Subcutaneous adipose tissue (tissue), 4 donors: ENCODE data around the gene DAZAP1. TPM values are rescaled to one million over a fixed set of nuclear protein-coding genes. Genes with fewer than 3 reads are reported as not detected.

Experiments used
- total RNA-seq, 4 donors: library from RNA; depleted of rRNA; stranded (reverse); fragments of >200 nt; gene quantifications; one replicate each; pipeline ENCODE4 v1.1.0, GENCODE V29; 2016
- TF ChIP-seq, protein P1 (sequence below): fragments of 450-650 bp; IDR thresholded peaks from one replicate; pipeline ENCODE4 v1.5.1; 2016; ENCODE audit warnings: low read depth, mild to moderate bottlenecking, control low read depth, antibody characterized with exemption, moderate library complexity

Gene DAZAP1
- total RNA-seq, 4 donors from 2014 or later, result 25.8 to 46.7 (median 33.6) TPM

DNA sequence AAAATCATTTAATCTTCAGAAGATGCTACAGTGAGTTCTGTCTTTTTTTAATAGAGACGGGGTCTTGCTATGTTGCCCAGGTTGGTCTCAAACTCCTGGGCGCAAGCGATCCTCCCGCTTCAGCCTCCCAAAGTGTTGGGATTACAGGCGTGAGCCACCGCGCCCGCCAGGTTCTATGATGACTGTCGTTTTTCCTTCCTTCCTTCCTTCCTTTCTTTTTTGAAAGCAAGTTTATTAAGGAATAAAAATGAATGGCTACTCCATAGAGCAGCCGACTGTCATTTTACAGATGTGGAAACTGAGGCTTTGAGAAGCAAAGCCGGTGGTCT lies 5.5 kb upstream of the DAZAP1 start:
- TF ChIP-seq, protein P1, sequence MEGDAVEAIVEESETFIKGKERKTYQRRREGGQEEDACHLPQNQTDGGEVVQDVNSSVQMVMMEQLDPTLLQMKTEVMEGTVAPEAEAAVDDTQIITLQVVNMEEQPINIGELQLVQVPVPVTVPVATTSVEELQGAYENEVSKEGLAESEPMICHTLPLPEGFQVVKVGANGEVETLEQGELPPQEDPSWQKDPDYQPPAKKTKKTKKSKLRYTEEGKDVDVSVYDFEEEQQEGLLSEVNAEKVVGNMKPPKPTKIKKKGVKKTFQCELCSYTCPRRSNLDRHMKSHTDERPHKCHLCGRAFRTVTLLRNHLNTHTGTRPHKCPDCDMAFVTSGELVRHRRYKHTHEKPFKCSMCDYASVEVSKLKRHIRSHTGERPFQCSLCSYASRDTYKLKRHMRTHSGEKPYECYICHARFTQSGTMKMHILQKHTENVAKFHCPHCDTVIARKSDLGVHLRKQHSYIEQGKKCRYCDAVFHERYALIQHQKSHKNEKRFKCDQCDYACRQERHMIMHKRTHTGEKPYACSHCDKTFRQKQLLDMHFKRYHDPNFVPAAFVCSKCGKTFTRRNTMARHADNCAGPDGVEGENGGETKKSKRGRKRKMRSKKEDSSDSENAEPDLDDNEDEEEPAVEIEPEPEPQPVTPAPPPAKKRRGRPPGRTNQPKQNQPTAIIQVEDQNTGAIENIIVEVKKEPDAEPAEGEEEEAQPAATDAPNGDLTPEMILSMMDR, result no peak

DNA sequence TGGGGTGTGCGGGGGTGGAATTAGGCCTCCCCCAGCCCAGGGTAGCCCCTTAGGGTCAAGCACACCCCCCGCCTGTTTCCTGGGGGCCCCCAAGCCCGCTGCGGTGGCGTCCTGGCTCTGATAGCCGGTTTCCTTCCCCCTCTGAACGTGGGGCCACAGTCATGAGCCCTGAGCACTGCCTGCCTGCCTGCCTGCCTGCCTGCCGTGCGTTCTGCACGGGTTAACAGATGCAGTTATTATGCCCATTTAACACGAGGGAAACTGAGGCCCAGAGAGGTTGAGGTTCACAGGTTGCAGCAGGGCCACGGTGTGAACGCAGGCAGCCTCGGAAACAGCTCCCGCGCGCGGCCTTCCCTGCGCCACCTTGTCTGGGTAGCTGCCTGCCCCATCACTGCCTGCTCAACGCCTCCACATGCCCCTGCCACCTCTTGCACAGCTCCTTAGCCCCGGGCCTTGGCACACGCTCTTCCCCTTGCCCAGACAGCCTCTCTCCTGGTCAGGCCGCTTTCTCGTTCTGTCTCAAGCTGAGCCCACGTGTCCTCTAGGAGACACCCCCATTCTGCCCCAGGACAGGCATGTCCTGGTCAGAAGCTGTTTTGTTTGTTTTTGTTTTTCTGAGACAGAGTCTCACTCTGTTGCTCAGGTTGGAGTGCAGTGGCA lies 4.8 kb upstream of the DAZAP1 start:
- TF ChIP-seq, protein P1, result no peak

DNA sequence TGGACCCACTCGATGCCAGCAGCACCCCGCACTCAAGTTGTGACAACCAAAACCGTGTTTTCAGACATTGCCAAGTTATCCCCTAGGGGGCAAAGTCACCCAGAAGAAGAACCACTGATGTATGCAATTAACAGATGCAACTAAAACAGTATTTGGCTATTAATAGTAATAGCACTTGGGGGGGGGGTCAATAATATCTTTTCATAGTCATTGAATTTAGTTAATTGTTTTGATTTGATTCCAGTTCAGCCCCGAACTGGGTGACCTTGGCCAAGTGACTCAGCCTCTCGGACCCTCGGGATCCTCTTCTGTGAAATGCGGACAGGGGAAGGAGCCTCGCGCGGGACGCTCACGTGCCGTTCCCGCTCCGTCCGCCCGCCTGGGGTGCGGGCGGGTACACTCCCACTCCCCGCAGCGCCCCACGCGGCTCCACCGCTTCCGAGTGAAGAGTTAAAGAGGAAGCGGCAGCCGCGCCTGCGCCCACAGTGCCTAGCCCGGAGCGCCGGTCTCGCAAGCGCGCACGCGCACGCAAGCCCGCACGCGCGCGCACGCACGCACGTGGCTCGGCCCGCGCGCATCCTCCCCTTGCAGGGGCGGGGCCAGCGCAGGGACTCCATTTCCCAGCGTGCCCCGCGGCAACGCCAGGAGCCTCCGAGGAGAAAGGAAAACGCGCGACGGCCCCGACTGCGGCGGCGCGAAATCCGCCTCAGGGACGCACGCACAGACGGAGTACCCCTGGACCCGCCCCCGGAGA lies 435 bp upstream of the DAZAP1 start:
- TF ChIP-seq, protein P1, result no peak

DNA sequence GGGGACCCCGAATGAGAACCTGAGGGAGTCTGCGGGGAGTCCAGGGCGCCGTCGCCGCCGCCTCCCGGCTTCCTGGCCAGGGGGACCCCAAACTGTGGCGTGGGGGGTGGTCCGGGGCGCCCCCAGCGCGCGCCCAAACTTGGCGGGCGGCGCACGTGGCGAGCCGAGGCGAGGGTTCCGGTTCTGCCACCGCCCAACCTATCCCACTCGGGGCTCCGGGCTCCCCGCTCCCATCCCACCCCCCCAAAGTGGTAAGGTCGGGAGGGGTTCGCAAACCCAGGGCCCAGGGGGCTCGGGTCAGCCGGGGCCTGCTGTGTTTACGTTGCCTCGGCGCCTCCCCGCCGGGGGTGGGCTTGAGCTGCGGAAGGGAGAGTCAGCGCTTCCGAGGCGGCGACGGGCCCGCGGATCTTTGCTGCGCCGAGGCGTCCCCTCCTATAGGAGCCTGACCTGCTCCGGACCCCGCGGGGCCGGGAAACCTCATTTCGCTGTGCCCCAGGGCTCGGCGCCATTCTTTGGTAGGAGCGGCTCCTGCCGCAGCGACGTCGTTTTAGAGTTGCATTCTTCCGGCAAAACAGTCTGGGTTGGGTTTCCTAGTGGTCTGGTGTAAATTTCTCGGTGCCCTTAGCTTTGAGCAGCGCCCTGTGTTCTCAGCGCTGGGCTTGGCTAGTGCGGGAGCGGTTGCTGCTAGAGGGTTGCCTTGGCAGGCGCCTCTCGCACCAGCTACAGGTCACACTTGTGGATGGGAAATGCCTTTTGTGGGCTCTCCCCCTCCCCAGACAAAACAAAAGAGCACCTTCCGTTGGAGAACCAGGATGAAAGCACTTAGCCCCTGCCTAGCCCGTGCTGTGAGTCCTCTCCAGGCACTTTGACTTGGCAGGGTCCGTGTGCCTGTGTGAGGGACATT lies 1.2 kb downstream of the DAZAP1 start:
- TF ChIP-seq, protein P1, result no peak

DNA sequence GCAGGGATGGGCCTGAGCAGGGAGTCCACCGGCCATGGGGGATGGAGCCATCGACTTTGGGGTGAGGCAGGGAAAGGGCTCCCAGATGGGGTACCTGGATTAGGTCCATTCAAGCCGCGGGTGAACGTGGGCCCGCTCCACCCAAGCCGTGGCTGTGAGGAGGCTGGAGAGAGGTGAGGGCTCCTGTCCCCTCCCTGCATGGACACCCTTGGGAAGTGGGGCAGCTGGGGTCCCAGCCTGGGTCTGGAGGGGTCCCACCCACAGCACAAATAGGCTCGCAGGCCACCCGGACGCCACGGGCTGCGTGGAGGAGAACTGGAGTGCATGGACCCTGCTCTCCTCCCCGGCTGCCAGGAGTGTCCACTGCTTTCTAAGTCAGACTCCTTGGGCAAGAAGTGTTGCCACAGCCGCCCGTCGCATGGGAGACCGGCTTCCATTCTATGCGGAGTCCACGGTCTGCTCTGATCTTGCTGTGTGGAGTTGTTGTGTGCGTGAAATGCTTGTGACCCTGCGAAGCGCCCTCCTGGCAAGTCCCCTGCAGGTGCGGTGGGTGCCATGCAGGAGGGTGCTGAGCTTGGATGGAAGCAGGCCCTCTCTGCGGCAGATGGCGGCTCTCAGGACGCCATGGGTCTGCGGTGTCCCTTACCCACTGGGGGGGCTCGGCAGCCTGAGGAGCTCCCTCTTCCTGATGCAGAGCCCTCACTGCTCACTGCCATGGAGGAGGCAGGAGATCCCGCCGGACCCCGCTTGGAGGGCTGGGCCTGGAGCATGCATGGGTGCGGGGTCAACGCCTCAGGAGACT lies 2.0 kb downstream of the DAZAP1 start:
- TF ChIP-seq, protein P1, result no peak

DNA sequence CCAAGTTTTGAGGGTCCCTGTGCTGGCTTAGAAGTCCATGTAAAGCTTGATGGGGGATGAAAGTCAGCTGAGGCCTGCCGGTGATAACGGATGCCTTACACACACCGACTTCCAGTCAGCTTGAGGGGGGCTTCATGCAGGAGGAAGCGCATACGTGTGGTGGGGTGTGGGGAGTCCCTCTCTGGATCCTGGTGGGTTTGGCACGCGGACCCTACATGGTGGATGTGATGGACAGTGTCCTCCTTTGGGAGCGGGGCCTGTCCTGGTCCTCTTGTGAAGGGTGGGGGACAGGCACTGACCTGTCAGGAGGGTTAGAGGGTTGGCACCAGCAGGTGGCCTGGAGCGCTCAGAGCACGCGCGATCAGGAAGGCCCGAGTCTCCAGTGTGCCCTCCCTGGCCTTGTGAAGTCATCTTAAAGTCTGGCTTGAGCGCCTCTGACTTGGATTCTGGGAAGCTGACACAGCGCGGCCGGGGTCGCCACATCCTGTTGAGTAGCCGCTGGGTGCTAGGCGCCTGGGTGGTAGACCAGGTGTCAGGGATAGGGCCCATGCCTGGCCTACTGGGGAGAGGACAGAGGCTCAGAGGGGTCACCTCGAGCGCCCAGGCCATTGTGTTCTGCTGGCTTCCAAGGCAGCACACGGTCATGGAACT lies 2.9 kb downstream of the DAZAP1 start:
- TF ChIP-seq, protein P1, result no peak
